Jurkat, Clone E6-1 (cell line): ENCODE measurements around the gene ZSCAN16.
A peak's percentile ranks its signal among the peaks of the same experiment; 100 is the strongest.
"Not testable (repeated sequence)": the region's sequence is repeated elsewhere in the genome, so short reads cannot be mapped to it uniquely, and the experiment has no call there.

Experiments
- DNase-seq: peaks from one replicate; pipeline ENCODE4 v3.0.0-alpha.2; 2011; ENCODE audit warnings: low read depth, low spot score
- H3K4me3 ChIP-seq: 2 replicates; pipeline ENCODE4 v1.5.1; 2011; ENCODE audit warnings: mild to moderate bottlenecking, low read length, control low read depth, moderate library complexity

ZSCAN16 gene

GRCh38 chr6:28122283-28122682, 2.1 kb upstream of the ZSCAN16 start:
- not testable (repeated sequence) for DNase-seq, H3K4me3 ChIP-seq

GRCh38 chr6:28124971-28125353, 553 bp downstream of the ZSCAN16 start:
- H3K4me3 ChIP-seq: no peak overlapping the region
- DNase-seq: no peak

GRCh38 chr6:28125401-28125800, 992 bp downstream of the ZSCAN16 start:
- no peak overlapping the region for H3K4me3 ChIP-seq
- DNase-seq: no peak

GRCh38 chr6:28134015-28134414, 9.6 kb downstream of the ZSCAN16 start:
- H3K4me3 ChIP-seq: no peak overlapping the region
- no peak for DNase-seq

GRCh38 chr6:28134716-28135115, 10.3 kb downstream of the ZSCAN16 start:
- DNase-seq: no peak
- no peak overlapping the region for H3K4me3 ChIP-seq

GRCh38 chr6:28135393-28135792, 11.0 kb downstream of the ZSCAN16 start:
- peak overlapping the region; percentile 91 for H3K4me3 ChIP-seq
- no peak for DNase-seq

GRCh38 chr6:28136585-28137504, 12.4 kb downstream of the ZSCAN16 start:
- peak; percentile 86 for DNase-seq
- H3K4me3 ChIP-seq: peak overlapping the region; percentile 91

- DNase-seq: no peak
- H3K4me3 ChIP-seq: peak overlapping the region; percentile 91
Observed at GRCh38 chr6:28137505-28137981, 13.1 kb downstream of the ZSCAN16 start.

GRCh38 chr6:28139860-28140543, 15.6 kb downstream of the ZSCAN16 start:
- H3K4me3 ChIP-seq: no peak overlapping the region
- no peak for DNase-seq

GRCh38 chr6:28140616-28141015, 16.2 kb downstream of the ZSCAN16 start:
- H3K4me3 ChIP-seq: no peak overlapping the region
- DNase-seq: no peak

- H3K4me3 ChIP-seq: peak within 1 kb of the TSS; percentile 69
- DNase-seq: peak; percentile 75
Observed at GRCh38 chr6:28141500-28142329, 17.3 kb downstream of the ZSCAN16 start, which contains the start of gene ZKSCAN8. ZKSCAN8 (plus strand) TSS chr6:28141883; CDS start chr6:28148408, 6,525 bp downstream.

GRCh38 chr6:28142446-28142845, 18.0 kb downstream of the ZSCAN16 start:
- no peak for DNase-seq
- peak overlapping the region; percentile 69 for H3K4me3 ChIP-seq

GRCh38 chr6:28145231-28145630, 20.8 kb downstream of the ZSCAN16 start:
- DNase-seq: no peak
- no peak overlapping the region for H3K4me3 ChIP-seq

- H3K4me3 ChIP-seq: no peak overlapping the region
- no peak for DNase-seq
Observed at GRCh38 chr6:28152531-28152930, 28.1 kb downstream of the ZSCAN16 start.

GRCh38 chr6:28153546-28153945, 29.1 kb downstream of the ZSCAN16 start:
- no peak for DNase-seq
- no peak overlapping the region for H3K4me3 ChIP-seq

- H3K4me3 ChIP-seq: no peak overlapping the region
- no peak for DNase-seq
Observed at GRCh38 chr6:28154357-28154756, 29.9 kb downstream of the ZSCAN16 start.

- DNase-seq: no peak
- H3K4me3 ChIP-seq: no peak overlapping the region
Observed at GRCh38 chr6:28158318-28158717, 33.9 kb downstream of the ZSCAN16 start.

- H3K4me3 ChIP-seq: no peak overlapping the region
- no peak for DNase-seq
Observed at GRCh38 chr6:28159029-28159607, 34.7 kb downstream of the ZSCAN16 start.

- no peak overlapping the region for H3K4me3 ChIP-seq
Observed at GRCh38 chr6:28160233-28160632, 35.8 kb downstream of the ZSCAN16 start.

More at GRCh38 chr6:28160233-28160632, 35.8 kb downstream of the ZSCAN16 start:
- no peak for DNase-seq
